NOMO-1 (cell line): ENCODE results near the gene TMEM150A.
"Not testable (repeated sequence)": the region's sequence is repeated elsewhere in the genome, so short reads cannot be mapped to it uniquely, and the experiment has no call there.

Experiments used
- DNase-seq, 2 experiments: peaks; one replicate each; lab custom pipeline; 2025; ENCODE audit not compliant: unreplicated experiment in 2 of 2; lab: John Stamatoyannopoulos, UW

The TMEM150A gene

GRCh38 chr2:85613717-85614515, 11.4 kb upstream of the TMEM150A start:
- DNase-seq: no peak

- DNase-seq: peak; percentile 81 to 92
Measured at GRCh38 chr2:85611705-85612587, 9.4 kb upstream of the TMEM150A start, which contains the start of gene C2orf68. Gene C2orf68 (minus strand): TSS chr2:85612066. CDS start chr2:85611984, 82 bp downstream.

GRCh38 chr2:85611217-85611704, 8.8 kb upstream of the TMEM150A start:
- DNase-seq: no peak

GRCh38 chr2:85607268-85608215, 5.0 kb upstream of the TMEM150A start:
- DNase-seq: no peak

- no peak for DNase-seq
Measured at GRCh38 chr2:85606116-85606455, 3.6 kb upstream of the TMEM150A start.

GRCh38 chr2:85605406-85606115, 3.1 kb upstream of the TMEM150A start:
- no peak for DNase-seq

- no peak for DNase-seq
Measured at GRCh38 chr2:85604568-85605339, 2.3 kb upstream of the TMEM150A start.

- DNase-seq: not testable (repeated sequence)
Measured at GRCh38 chr2:85604133-85604444, 1.6 kb upstream of the TMEM150A start.

GRCh38 chr2:85601771-85602475, 575 bp downstream of the TMEM150A start:
- DNase-seq: peak in 1 of 2 experiments; percentile 38

- DNase-seq: no peak
Measured at GRCh38 chr2:85600951-85601770, 1.3 kb downstream of the TMEM150A start.

- no peak for DNase-seq
Measured at GRCh38 chr2:85600235-85600575, 2.3 kb downstream of the TMEM150A start.

- no peak for DNase-seq
Measured at GRCh38 chr2:85599468-85600234, 2.8 kb downstream of the TMEM150A start.

GRCh38 chr2:85598594-85599340, 3.7 kb downstream of the TMEM150A start:
- DNase-seq: no peak

- DNase-seq: no peak
Measured at GRCh38 chr2:85597241-85597640, 5.3 kb downstream of the TMEM150A start.

GRCh38 chr2:85596486-85597143, 5.9 kb downstream of the TMEM150A start:
- no peak for DNase-seq

GRCh38 chr2:85596026-85596333, 6.5 kb downstream of the TMEM150A start:
- DNase-seq: no peak
